ENCODE measurements around the gene MAPK8IP3.

DNA sequence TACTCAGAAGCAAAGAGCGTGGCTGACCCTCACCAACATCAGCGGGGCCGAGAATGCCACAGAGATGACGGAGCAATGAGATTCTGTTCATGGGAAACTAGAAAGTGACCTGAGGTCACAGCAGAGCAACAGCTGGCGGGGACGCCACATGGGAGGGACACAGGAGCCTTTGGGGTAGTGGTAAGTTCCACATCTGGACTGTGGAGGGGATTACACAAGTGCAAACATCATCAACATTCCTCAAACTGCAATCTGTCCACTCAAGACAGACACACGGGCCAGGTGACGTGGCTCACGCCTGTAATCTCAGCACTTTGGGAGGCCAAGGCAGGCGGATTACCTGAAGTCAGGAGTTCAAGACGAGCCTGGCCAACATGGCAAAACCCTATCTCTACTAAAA, 109.5 kb downstream of the MAPK8IP3 start:
- TF ChIP-seq CTCF (IDR thresholded peaks at IDR 0.05) (no peak), POLR2A (IDR thresholded peaks at IDR 0.05) (no peak)

Data from adrenal gland (tissue), 5 donors.